Transverse colon (tissue), 4 donors: Measurements from ENCODE around the gene SLC22A4. TPM values are rescaled to one million over a fixed set of nuclear protein-coding genes. Genes with fewer than 3 reads are reported as not detected.

Experiments
- DNase-seq: peaks from one replicate; pipeline ENCODE4 v3.0.0-alpha.2; 2019
- H3K27ac ChIP-seq, 4 donors: fragments of 200-600 bp; sonication (generic); 2 replicates each; pipeline ENCODE4 v1.5.1; 2016 to 2018; ENCODE audit warnings: inconsistent platforms in 4 of 4
- H3K27me3 ChIP-seq: fragments of 200-600 bp; sonication (generic); 2 replicates; pipeline ENCODE4 v1.5.1; 2017; ENCODE audit warnings: inconsistent platforms
- H3K36me3 ChIP-seq, 4 donors: fragments of 200-600 bp; sonication (generic); 2 replicates each; pipeline ENCODE4 v1.5.1; 2017 to 2019; ENCODE audit warnings: inconsistent platforms in 4 of 4
- H3K4me1 ChIP-seq, 4 donors: fragments of 200-600 bp; sonication (generic); 2 replicates each; pipeline ENCODE4 v1.5.1; 2017 to 2020; ENCODE audit warnings: inconsistent platforms in 4 of 4
- H3K4me3 ChIP-seq, 4 donors: fragments of 200-600 bp; sonication (generic); 1 replicate in 1 of 4; 2 replicates in 3 of 4; pipeline versions ENCODE4 v1.5.1 to v1.6.1; 2017 to 2019; ENCODE audit warnings: inconsistent platforms in 4 of 4
- H3K9me3 ChIP-seq, 2 donors: fragments of 200-600 bp; sonication (generic); 2 replicates each; pipeline ENCODE4 v1.5.1; 2017 to 2019; ENCODE audit warnings: inconsistent platforms in 2 of 2
- EP300 ChIP-seq: sonication (generic); formaldehyde crosslinking; IDR thresholded peaks from one replicate; pipeline ENCODE4 v1.6.1; 2017; ENCODE audit warnings: antibody characterized with exemption, low read depth
- POLR2A ChIP-seq: fragments of 450-650 bp; IDR thresholded peaks from one replicate; pipeline ENCODE4 v1.6.1; 2016; ENCODE audit warnings: antibody characterized with exemption, mild to moderate bottlenecking, moderate library complexity
- POLR2AphosphoS5 ChIP-seq, 3 donors: sonication (generic); formaldehyde crosslinking; IDR thresholded peaks; one replicate each; pipeline ENCODE4 v1.6.1; 2016; ENCODE audit warnings: antibody characterized with exemption in 3 of 3
- WGBS, 2 donors: methylation state at CpG; one replicate each; pipeline ENCODE4 v1.1.5; 2018; ENCODE audit warnings: low coverage in 1 of 2; 5-methylcytosine and 5-hydroxymethylcytosine counted together
- in situ Hi-C, 4 donors: fragments of 200-750 bp; cut with MboI; loops; one replicate each; pipeline versions ENCODE4 v1.15.0 to v1.15.1; 2017; ENCODE audit warnings: low sequenced_read_pairs in 3 of 4, low pct_ligation_motif_present in 1 of 4, low pct_unique_long_range_greater_than_20kb in 1 of 4
- intact Hi-C: fragments of 100-400 bp; cut with DNase I; formaldehyde crosslinking; loops from one replicate; pipeline ENCODE4 v1.15.1; 2023; ENCODE audit warnings: low total_unique reads
- total RNA-seq, 4 donors: library from RNA; depleted of rRNA; stranded (reverse); fragments of >200 nt; gene quantifications; one replicate each; pipeline ENCODE4 v1.1.0, GENCODE V29; 2016
- TF ChIP-seq, protein P1 (sequence below), 5 experiments: fragments of 200-600 bp in 3 of 5; fragments of 450-650 bp in 2 of 5; sonication (generic) in 3 of 5; IDR thresholded peaks; 1 replicate in 2 of 5; 2 replicates in 3 of 5; pipeline ENCODE4 v1.5.1; 2016 to 2017; ENCODE audit warnings: antibody characterized with exemption in 5 of 5, inconsistent platforms in 3 of 5, mild to moderate bottlenecking in 2 of 5, moderate library complexity in 1 of 5

SLC22A4 gene
- total RNA-seq, 4 donors from 2014 or later: 1.6 to 48.3 (median 14.5) TPM; not detected in 1

DNA sequence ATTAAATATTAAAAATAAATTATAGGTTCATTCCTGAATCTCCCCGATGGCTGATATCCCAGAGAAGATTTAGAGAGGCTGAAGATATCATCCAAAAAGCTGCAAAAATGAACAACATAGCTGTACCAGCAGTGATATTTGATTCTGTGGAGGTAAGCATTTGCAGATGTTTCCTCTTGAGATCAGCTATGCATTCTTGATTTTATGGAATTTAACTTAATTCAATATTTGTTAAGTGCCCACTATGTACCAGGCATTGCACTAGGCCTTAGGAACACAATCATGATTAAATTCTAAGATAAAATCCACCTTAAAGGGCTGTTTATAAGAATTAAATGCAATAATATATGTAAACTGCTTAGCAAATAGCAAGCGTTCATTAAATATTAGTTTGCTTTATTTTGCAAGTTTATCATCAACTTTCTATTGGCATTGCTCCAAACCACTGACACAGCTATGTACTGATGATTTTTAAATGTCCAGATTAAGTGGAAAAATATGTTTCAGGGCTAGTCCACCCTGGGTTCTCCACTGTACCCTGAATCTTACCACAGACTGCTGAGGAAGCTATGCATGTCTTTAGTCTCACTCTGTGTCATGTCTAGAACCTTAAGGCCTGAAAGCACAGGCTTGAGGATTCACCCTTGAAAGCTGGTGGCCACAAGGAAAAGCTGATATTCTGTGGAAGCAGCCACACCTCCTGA is 33.2 kb downstream of the SLC22A4 start:
- no peak for DNase-seq
- Histone ChIP-seq H3K36me3 (peaks cover 0 to 6% (median 2%) of the 10 kb centered on the region in 4 donors), H3K9me3 (no peaks in the 10 kb centered on the region), H3K4me3 (no peak overlapping the region), H3K4me1 (peaks cover 0 to 6% (median 2%) of the 10 kb centered on the region in 4 donors), H3K27ac (no peak overlapping the region), H3K27me3 (no peaks in the 10 kb centered on the region)
- intact Hi-C loops (no loop called here), in situ Hi-C loops (no loop called here)
- TF ChIP-seq EP300 (no peak), POLR2A (no peak), POLR2AphosphoS5 (IDR thresholded peaks at IDR 0.05) (no peak)
- TF ChIP-seq, protein P1, sequence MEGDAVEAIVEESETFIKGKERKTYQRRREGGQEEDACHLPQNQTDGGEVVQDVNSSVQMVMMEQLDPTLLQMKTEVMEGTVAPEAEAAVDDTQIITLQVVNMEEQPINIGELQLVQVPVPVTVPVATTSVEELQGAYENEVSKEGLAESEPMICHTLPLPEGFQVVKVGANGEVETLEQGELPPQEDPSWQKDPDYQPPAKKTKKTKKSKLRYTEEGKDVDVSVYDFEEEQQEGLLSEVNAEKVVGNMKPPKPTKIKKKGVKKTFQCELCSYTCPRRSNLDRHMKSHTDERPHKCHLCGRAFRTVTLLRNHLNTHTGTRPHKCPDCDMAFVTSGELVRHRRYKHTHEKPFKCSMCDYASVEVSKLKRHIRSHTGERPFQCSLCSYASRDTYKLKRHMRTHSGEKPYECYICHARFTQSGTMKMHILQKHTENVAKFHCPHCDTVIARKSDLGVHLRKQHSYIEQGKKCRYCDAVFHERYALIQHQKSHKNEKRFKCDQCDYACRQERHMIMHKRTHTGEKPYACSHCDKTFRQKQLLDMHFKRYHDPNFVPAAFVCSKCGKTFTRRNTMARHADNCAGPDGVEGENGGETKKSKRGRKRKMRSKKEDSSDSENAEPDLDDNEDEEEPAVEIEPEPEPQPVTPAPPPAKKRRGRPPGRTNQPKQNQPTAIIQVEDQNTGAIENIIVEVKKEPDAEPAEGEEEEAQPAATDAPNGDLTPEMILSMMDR (IDR thresholded peaks at IDR 0.05): no peak
- 85 to 92% methylated on average over 2 of the region's 2 CpGs for WGBS, 2 donors

DNA sequence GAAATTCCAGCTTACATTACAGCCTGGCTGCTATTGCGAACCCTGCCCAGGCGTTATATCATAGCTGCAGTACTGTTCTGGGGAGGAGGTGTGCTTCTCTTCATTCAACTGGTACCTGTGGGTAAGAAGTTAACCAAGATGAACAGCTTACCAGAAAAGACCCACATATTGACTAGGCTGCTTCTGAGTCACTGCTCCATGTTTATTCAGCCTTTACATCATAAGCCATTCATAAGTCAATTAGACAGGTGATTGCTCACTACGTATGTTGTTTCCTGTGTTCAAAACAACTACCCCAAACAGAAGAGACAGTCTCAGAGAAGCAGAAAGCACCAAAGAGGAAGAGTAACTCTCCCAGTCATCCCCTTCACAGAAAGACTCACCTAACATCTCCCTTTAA is 40.6 kb downstream of the SLC22A4 start:
- Histone ChIP-seq H3K27ac (no peak overlapping the region), H3K36me3 (no peaks in the 10 kb centered on the region), H3K4me3 (no peak overlapping the region), H3K27me3 (no peaks in the 10 kb centered on the region), H3K4me1 (peaks cover 0 to 3% (median 0%) of the 10 kb centered on the region in 4 donors), H3K9me3 (no peaks in the 10 kb centered on the region)
- intact Hi-C loops (no loop called here), in situ Hi-C loops (no loop called here)
- no peak for DNase-seq
- TF ChIP-seq, protein P1 (IDR thresholded peaks at IDR 0.05): no peak
- no peak for TF ChIP-seq EP300
- TF ChIP-seq POLR2A: no peak
- 82% methylated on average over 3 of the region's 3 CpGs; no CpG with 5 or more reads in 1 of the 2 donors for WGBS, 2 donors

DNA sequence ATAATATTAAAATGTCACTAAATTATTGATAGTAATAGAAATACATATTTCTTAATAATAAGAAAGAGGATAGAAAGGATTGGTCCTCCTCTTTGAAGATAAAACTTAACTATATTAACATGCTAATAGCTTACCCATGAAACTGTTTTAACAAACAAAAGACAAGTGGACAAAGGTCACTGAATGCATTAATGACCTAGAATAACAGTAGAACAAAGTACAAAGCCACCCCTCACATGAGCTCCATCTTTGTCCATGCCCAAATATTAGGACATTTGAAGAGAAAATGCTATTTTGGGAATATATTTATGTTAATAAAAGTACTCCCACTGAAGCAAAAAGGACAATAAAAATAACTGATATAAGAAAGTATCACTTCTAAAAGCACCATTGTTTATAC is 41.2 kb downstream of the SLC22A4 start:
- no peak for DNase-seq
- intact Hi-C loops: no loop called here

DNA sequence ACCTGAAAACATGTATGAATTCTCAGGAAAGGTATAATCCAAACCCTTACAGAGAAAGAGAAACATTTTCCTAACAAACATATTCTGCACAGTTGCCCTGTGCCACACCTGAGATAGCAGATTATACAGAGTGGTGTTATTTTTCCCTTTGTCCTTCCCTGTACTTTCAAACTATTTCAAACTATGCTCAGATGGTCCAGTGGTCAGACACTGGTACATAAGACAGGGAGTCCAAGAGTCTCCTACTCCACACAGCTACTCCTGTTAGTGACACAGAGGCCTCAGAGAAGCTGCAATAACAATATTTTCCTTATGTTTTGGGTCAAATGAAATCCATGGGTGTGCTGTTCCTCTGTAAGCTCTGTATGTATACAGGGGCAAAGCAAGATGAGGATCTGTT is 45.3 kb downstream of the SLC22A4 start:
- TF ChIP-seq POLR2A (no peak), POLR2AphosphoS5 (IDR thresholded peaks at IDR 0.05) (no peak), EP300 (no peak)
- TF ChIP-seq, protein P1 (IDR thresholded peaks at IDR 0.05): no peak
- DNase-seq: no peak
- Histone ChIP-seq H3K4me1 (peaks cover 0 to 9% (median 3%) of the 10 kb centered on the region in 4 donors), H3K9me3 (no peaks in the 10 kb centered on the region), H3K27ac (peak overlapping the region in 1 of 4 donors; percentile 26), H3K27me3 (no peaks in the 10 kb centered on the region), H3K36me3 (no peaks in the 10 kb centered on the region), H3K4me3 (no peak overlapping the region)
- in situ Hi-C loops: no loop called here
- intact Hi-C loops: no loop called here

More for the DNA sequence above, 41.2 kb downstream of the SLC22A4 start:
- in situ Hi-C loops: no loop called here
- H3K9me3 ChIP-seq: no peaks in the 10 kb centered on the region
- no peak overlapping the region for H3K27ac ChIP-seq
- peaks cover 0 to 3% (median 0%) of the 10 kb centered on the region in 4 donors for H3K4me1 ChIP-seq
- H3K36me3 ChIP-seq: no peaks in the 10 kb centered on the region
- TF ChIP-seq, protein P1 (IDR thresholded peaks at IDR 0.05): no peak
- TF ChIP-seq POLR2A (no peak), EP300 (no peak), POLR2AphosphoS5 (IDR thresholded peaks at IDR 0.05) (no peak)
- H3K27me3 ChIP-seq: no peaks in the 10 kb centered on the region
- H3K4me3 ChIP-seq: no peak overlapping the region
